ENCODE results near the gene LILRB2. TPM values are rescaled to one million over a fixed set of nuclear protein-coding genes. Genes with fewer than 3 reads are reported as not detected.
"Not testable (repeated sequence)": the region's sequence is repeated elsewhere in the genome, so short reads cannot be mapped to it uniquely, and the experiment has no call there.

The LILRB2 gene
- total and polyA plus RNA-seq, 2 donors from 2014 or later = 1.9 to 11.5 TPM

DNA sequence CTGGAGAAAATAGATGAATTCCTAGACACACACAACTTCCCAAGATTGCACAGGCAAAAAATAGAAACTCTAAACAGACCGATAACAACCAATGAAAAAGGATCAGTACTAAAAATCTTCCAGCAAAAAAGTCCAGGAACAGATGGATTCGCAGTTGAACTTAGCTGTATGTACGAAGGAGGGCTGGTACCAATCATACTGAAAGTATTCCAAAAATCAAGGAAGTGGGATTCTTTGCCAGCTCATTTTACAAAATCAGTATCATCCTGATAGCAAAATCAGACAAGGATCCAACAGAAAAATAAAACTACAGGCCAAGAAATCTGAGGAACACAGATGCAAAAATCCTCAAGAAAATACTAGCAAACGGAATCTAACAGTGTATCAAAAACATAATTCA is 6.5 kb upstream of the LILRB2 start:
- DNase-seq (no peak), FAIRE-seq (no peak)
- no peak overlapping the region for H3K4me3 ChIP-seq (ENCODE audit: low read length in 3 of 3)
- H3K36me3 ChIP-seq (ENCODE audit: control insufficient read depth in 2 of 3, insufficient read depth in 3 of 3, low read length in 3 of 3) = no peaks in the 10 kb centered on the region
- intact Hi-C loops (cut with DNase I) = no loop called here
- no peak overlapping the region for H3K27ac ChIP-seq (ENCODE audit: low read depth in 2 of 2, low read length in 2 of 2)
- H3K9me3 ChIP-seq (ENCODE audit: control insufficient read depth in 2 of 3, insufficient read depth in 1 of 3, low read length in 3 of 3) = no peaks in the 10 kb centered on the region
- H3K27me3 ChIP-seq (ENCODE audit: control insufficient read depth, insufficient read depth, low read length) = no peaks in the 10 kb centered on the region
- no peaks in the 10 kb centered on the region for H3K4me1 ChIP-seq (ENCODE audit: control insufficient read depth in 2 of 3, insufficient read depth in 2 of 3, low read depth in 1 of 3, low read length in 3 of 3)
- H3K9ac ChIP-seq (ENCODE audit: low read length in 3 of 3) = no peak overlapping the region
- TF ChIP-seq, protein P1, sequence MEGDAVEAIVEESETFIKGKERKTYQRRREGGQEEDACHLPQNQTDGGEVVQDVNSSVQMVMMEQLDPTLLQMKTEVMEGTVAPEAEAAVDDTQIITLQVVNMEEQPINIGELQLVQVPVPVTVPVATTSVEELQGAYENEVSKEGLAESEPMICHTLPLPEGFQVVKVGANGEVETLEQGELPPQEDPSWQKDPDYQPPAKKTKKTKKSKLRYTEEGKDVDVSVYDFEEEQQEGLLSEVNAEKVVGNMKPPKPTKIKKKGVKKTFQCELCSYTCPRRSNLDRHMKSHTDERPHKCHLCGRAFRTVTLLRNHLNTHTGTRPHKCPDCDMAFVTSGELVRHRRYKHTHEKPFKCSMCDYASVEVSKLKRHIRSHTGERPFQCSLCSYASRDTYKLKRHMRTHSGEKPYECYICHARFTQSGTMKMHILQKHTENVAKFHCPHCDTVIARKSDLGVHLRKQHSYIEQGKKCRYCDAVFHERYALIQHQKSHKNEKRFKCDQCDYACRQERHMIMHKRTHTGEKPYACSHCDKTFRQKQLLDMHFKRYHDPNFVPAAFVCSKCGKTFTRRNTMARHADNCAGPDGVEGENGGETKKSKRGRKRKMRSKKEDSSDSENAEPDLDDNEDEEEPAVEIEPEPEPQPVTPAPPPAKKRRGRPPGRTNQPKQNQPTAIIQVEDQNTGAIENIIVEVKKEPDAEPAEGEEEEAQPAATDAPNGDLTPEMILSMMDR (IDR thresholded peaks at IDR 0.05; ENCODE audit: borderline replicate concordance, extremely low read depth, insufficient read depth) = no peak

DNA sequence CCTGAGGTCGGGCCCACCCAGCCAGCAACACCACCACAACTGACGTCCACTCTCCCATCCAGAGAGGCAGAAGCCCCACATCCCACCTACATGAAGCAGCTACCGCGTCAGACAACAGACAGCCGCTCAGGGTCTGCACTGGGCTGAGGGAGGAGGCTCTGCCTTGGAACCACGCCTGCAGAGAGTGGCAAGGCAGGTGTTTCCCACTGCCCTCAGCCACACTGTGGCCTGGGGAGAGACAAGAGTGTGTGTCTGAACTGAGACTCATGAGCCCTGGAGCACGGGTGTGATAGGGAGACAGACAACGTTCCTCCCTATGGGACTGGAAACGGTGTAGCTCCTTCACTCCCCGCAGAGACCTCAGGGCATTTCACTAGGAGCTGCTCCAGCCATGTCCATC is 5.4 kb upstream of the LILRB2 start:
- H3K36me3 ChIP-seq (ENCODE audit: control insufficient read depth in 2 of 3, insufficient read depth in 3 of 3, low read length in 3 of 3); H3K4me1 ChIP-seq (ENCODE audit: control insufficient read depth in 2 of 3, insufficient read depth in 2 of 3, low read depth in 1 of 3, low read length in 3 of 3); H3K9ac ChIP-seq (ENCODE audit: low read length in 3 of 3); H3K27me3 ChIP-seq (ENCODE audit: control insufficient read depth, insufficient read depth, low read length); intact Hi-C loops (cut with DNase I); DNase-seq; H3K27ac ChIP-seq (ENCODE audit: low read depth in 2 of 2, low read length in 2 of 2); H3K9me3 ChIP-seq (ENCODE audit: control insufficient read depth in 2 of 3, insufficient read depth in 1 of 3, low read length in 3 of 3); H3K4me3 ChIP-seq (ENCODE audit: low read length in 3 of 3); FAIRE-seq: not testable (repeated sequence)

DNA sequence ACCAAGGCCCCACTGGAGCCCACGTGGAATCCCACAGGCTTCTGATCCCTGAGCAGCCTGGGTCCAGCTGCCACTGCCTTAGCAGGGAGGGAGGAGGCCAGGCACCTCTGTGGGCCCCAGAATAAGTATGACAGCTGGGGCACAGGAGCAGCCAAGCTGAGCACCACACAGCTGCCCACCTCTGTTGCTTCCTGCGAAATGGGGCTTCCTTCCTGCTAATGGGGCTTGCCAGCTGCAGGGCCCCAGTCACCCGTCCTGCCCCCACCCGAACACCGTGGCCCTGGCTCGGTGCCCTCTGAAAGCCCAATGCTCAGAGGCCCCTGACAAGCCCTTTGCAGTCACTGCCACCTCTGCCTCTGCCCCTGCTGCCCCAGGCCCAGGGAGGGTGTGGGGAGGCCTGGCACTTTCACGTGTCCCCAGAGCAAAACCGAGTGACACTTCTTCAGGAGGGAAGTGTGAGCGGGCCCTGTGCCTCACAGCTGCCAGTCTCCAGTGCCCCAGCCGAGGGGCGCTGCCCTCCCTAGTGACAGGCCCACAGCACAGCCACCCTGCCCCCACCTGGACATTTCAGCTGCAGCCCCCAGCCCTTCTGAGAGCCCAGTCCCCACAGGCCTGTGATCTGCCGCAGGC is 4.6 kb upstream of the LILRB2 start:
- H3K27me3 ChIP-seq (ENCODE audit: control insufficient read depth, insufficient read depth, low read length); intact Hi-C loops (cut with DNase I); H3K4me1 ChIP-seq (ENCODE audit: control insufficient read depth in 2 of 3, insufficient read depth in 2 of 3, low read depth in 1 of 3, low read length in 3 of 3); H3K36me3 ChIP-seq (ENCODE audit: control insufficient read depth in 2 of 3, insufficient read depth in 3 of 3, low read length in 3 of 3); FAIRE-seq; H3K9ac ChIP-seq (ENCODE audit: low read length in 3 of 3); H3K4me3 ChIP-seq (ENCODE audit: low read length in 3 of 3); H3K9me3 ChIP-seq (ENCODE audit: control insufficient read depth in 2 of 3, insufficient read depth in 1 of 3, low read length in 3 of 3); DNase-seq; H3K27ac ChIP-seq (ENCODE audit: low read depth in 2 of 2, low read length in 2 of 2): not testable (repeated sequence)

DNA sequence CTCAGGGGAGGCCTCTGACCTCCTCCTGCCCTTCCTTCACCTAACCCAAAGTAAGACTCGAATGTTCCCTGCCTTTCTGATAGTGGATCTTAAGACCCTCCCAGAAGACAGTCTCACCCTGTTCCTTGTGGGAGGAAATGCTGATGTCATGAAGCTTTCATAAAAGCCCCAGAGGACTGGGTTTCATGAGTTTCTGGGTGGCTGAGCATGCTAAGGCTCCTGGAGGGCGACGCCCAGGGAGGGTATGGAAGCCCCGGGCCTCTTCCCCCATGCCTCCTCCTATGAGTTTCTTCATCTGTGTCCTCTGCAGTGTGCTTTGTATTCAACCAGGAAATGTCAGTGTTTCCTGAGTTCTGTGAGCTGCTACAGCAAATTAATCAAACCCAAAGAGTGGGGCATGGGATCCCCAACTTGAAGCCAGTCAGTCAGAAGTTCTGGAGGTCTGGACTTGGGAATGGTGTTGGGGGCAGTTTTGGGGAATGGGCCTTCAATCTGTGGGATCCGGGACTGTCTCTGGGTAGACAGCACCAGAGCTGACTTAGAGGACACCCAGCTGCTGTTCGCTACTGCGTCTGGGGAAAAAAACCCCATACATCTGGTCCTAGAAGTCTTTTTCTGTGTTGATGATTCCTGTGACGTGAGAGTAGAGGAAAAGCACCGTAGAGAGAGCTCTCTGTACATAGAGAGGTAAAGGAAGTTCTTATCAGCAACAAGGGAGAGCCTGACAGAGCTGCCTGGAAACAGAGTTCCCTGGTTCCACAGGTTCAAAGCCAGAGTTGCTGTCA is 2.0 kb upstream of the LILRB2 start:
- Histone ChIP-seq H3K9ac (ENCODE audit: low read length in 3 of 3) (no peak overlapping the region), H3K4me1 (ENCODE audit: control insufficient read depth in 2 of 3, insufficient read depth in 2 of 3, low read depth in 1 of 3, low read length in 3 of 3) (no peaks in the 10 kb centered on the region), H3K27ac (ENCODE audit: low read depth in 2 of 2, low read length in 2 of 2) (no peak overlapping the region), H3K9me3 (ENCODE audit: control insufficient read depth in 2 of 3, insufficient read depth in 1 of 3, low read length in 3 of 3) (no peaks in the 10 kb centered on the region), H3K4me3 (ENCODE audit: low read length in 3 of 3) (no peak overlapping the region), H3K27me3 (ENCODE audit: control insufficient read depth, insufficient read depth, low read length) (no peaks in the 10 kb centered on the region), H3K36me3 (ENCODE audit: control insufficient read depth in 2 of 3, insufficient read depth in 3 of 3, low read length in 3 of 3) (no peaks in the 10 kb centered on the region)
- TF ChIP-seq, protein P1 (IDR thresholded peaks at IDR 0.05; ENCODE audit: borderline replicate concordance, extremely low read depth, insufficient read depth) = no peak
- FAIRE-seq = no peak
- peak in 2 of 5 donors; percentile 28 to 33 for DNase-seq
- intact Hi-C loops (cut with DNase I) = no loop called here

DNA sequence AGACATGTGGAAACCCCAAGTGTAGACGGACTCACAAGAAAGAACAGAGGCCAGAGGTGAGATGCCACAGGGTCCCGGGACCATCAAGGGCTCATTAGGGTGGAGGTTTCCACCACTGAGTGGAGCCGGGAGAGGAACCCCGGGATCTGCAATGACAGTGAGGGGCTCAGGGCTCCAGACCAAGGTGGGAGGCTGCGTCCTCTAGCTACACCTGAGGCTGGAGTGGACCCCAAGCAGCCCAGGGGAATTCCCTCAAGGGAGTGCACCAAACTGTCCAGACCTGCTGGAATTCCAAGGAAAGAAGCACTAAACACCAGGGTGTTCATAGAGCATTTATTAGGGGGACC is 792 bp upstream of the LILRB2 start:
- H3K27ac ChIP-seq (ENCODE audit: low read depth in 2 of 2, low read length in 2 of 2); H3K36me3 ChIP-seq (ENCODE audit: control insufficient read depth in 2 of 3, insufficient read depth in 3 of 3, low read length in 3 of 3); DNase-seq; H3K27me3 ChIP-seq (ENCODE audit: control insufficient read depth, insufficient read depth, low read length); H3K4me3 ChIP-seq (ENCODE audit: low read length in 3 of 3); FAIRE-seq; intact Hi-C loops (cut with DNase I); H3K9ac ChIP-seq (ENCODE audit: low read length in 3 of 3); H3K4me1 ChIP-seq (ENCODE audit: control insufficient read depth in 2 of 3, insufficient read depth in 2 of 3, low read depth in 1 of 3, low read length in 3 of 3); H3K9me3 ChIP-seq (ENCODE audit: control insufficient read depth in 2 of 3, insufficient read depth in 1 of 3, low read length in 3 of 3): not testable (repeated sequence)

DNA sequence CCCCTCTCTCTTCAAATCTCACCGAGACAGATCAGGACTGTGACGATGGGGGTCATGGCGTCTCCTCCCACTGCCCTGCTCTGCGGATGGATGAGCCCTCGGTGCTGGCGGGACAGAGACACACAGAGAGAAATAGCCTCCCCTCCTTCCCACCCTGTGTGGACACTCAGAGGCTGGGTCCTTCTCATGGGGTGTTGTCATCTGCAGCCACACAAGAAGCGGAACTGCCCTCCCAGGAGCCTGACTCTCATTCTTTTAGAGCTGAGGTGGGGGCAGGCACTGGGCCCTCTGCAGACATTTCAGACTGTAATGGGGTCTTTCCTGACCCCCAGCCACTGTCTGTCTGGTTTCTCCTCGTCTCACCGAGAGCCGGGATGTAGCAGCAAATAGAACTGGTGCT is 469 bp downstream of the LILRB2 start:
- H3K4me1 ChIP-seq (ENCODE audit: control insufficient read depth in 2 of 3, insufficient read depth in 2 of 3, low read depth in 1 of 3, low read length in 3 of 3); H3K4me3 ChIP-seq (ENCODE audit: low read length in 3 of 3); intact Hi-C loops (cut with DNase I); H3K9me3 ChIP-seq (ENCODE audit: control insufficient read depth in 2 of 3, insufficient read depth in 1 of 3, low read length in 3 of 3); H3K27me3 ChIP-seq (ENCODE audit: control insufficient read depth, insufficient read depth, low read length); H3K27ac ChIP-seq (ENCODE audit: low read depth in 2 of 2, low read length in 2 of 2); H3K36me3 ChIP-seq (ENCODE audit: control insufficient read depth in 2 of 3, insufficient read depth in 3 of 3, low read length in 3 of 3); FAIRE-seq; H3K9ac ChIP-seq (ENCODE audit: low read length in 3 of 3): not testable (repeated sequence)
- DNase-seq = peak in 1 of 5 donors; percentile 5

DNA sequence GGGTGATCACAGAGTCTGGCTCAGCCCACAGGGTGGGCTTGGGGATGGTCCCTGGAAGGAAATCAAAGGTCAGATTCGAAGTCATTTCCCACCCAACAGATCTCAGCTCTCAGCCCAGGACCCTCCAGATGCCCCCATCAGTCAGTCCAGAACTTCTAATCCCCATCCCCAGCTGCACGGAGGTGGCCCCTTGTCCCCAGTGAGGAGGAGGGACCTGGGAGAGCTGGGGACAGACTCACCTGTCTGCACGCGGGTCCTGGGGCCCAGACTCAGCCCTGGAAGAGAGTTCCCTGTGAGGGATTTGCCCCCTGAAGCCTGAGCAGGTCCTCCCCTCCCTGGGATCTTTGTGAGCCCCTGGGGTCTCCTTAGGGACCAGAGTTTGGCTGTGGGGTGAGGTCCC is 885 bp downstream of the LILRB2 start:
- H3K36me3 ChIP-seq (ENCODE audit: control insufficient read depth in 2 of 3, insufficient read depth in 3 of 3, low read length in 3 of 3); intact Hi-C loops (cut with DNase I); H3K9ac ChIP-seq (ENCODE audit: low read length in 3 of 3); H3K4me1 ChIP-seq (ENCODE audit: control insufficient read depth in 2 of 3, insufficient read depth in 2 of 3, low read depth in 1 of 3, low read length in 3 of 3); H3K27me3 ChIP-seq (ENCODE audit: control insufficient read depth, insufficient read depth, low read length); H3K27ac ChIP-seq (ENCODE audit: low read depth in 2 of 2, low read length in 2 of 2); FAIRE-seq; DNase-seq; H3K4me3 ChIP-seq (ENCODE audit: low read length in 3 of 3); H3K9me3 ChIP-seq (ENCODE audit: control insufficient read depth in 2 of 3, insufficient read depth in 1 of 3, low read length in 3 of 3): not testable (repeated sequence)
